ENCODE data around the gene ZDHHC14. TPM values are rescaled to one million over a fixed set of nuclear protein-coding genes. Genes with fewer than 3 reads are reported as not detected.
"Not testable (repeated sequence)": the region's sequence is repeated elsewhere in the genome, so short reads cannot be mapped to it uniquely, and the experiment has no call there.

Gene ZDHHC14
- total RNA-seq, 3 donors from 2014 or later = 9.1 to 10.5 (median 10.0) TPM

DNA sequence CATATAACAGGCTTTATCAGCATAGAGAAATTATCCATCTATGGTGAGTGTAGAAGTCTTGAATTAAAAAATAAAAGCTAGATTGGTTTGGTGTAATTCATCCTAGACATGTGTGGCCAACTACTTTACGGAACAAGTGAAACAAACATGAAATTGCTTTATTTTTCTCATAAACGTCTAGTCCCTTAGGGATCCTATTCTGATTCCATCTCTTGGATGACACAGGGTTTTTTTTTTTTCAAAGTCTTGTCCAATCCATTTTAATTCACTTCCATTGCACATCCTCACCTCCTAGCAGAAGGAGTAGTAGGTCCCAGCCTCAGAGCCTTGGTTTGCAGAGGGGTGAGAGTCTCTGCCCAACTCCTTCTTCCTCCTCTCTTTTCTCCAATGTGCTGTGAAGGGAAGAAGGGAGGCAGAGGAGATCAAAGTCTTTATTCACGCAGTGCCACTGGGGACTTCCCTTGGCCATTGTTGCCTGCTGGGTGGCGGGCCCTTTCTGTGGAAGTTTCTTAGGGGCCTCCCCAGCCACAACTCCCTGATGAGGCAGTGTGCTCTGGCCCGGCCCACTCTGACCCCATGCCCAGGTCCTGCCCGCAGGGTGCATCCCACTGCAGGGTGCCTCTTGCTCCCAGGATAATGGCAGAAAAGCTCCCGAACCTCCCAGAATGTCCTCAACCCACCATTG, 337.7 kb downstream of the ZDHHC14 start:
- no peak overlapping the region for H3K4me3 ChIP-seq
- TF ChIP-seq, protein P1, sequence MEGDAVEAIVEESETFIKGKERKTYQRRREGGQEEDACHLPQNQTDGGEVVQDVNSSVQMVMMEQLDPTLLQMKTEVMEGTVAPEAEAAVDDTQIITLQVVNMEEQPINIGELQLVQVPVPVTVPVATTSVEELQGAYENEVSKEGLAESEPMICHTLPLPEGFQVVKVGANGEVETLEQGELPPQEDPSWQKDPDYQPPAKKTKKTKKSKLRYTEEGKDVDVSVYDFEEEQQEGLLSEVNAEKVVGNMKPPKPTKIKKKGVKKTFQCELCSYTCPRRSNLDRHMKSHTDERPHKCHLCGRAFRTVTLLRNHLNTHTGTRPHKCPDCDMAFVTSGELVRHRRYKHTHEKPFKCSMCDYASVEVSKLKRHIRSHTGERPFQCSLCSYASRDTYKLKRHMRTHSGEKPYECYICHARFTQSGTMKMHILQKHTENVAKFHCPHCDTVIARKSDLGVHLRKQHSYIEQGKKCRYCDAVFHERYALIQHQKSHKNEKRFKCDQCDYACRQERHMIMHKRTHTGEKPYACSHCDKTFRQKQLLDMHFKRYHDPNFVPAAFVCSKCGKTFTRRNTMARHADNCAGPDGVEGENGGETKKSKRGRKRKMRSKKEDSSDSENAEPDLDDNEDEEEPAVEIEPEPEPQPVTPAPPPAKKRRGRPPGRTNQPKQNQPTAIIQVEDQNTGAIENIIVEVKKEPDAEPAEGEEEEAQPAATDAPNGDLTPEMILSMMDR (IDR thresholded peaks at IDR 0.05) = no peak
- intact Hi-C loops (cut with DNase I, micrococcal nuclease) = no loop called here
- peaks cover 5% of the 10 kb centered on the region for H3K4me1 ChIP-seq (ENCODE audit: low read depth)
- H3K9me3 ChIP-seq = no peaks in the 10 kb centered on the region
- no peaks in the 10 kb centered on the region for H3K36me3 ChIP-seq (ENCODE audit: low read depth)
- ATAC-seq = no peak
- DNase-seq = no peak

DNA sequence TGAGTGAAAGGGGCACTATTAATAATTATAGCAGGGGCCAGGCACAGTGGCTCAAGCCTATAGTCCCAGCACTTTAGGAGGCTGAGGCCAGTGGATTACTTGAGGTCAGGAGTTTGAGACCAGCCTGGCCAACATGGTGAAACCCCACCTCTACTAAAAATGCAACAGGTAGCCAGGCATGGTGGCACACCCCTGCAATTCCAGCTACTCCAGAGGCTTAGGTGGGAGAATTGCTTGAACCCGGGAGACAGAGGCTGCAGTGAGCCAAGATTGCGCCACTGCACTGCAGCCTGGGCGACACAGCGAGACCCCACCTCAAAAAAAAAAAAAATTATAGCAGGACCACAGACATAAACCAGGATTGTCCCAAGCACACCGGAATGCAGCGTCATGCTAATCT, 340.0 kb downstream of the ZDHHC14 start:
- ATAC-seq; H3K4me1 ChIP-seq (ENCODE audit: low read depth); intact Hi-C loops (cut with DNase I, micrococcal nuclease); H3K9me3 ChIP-seq; H3K4me3 ChIP-seq; H3K36me3 ChIP-seq (ENCODE audit: low read depth); DNase-seq: not testable (repeated sequence)

DNA sequence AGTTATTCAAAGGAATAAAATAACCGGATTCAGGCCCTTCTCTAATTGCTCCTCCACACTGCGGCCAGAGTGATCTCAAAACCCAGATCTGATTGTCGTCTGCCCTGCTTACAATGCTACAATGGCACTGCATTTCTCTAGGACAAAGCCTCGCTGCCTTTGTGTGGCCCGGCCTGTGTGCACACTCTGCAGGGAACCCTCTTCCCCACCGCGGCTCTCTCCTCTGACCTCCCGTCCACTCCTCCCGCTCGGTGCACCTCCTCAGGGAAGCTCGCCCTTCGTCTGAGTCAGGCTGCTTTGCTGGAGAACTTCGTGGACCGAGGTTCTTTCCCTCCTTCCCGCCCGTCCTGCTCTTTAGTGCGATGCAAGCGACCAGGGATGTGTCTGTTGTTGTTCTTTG, 340.4 kb downstream of the ZDHHC14 start:
- intact Hi-C loops (cut with DNase I, micrococcal nuclease) = no loop called here
- Histone ChIP-seq H3K9me3 (peaks cover 7% of the 10 kb centered on the region), H3K36me3 (ENCODE audit: low read depth) (no peaks in the 10 kb centered on the region), H3K4me1 (ENCODE audit: low read depth) (peaks cover 5% of the 10 kb centered on the region), H3K4me3 (no peak overlapping the region)
- DNase-seq (no peak), ATAC-seq (no peak)
- TF ChIP-seq, protein P1 (IDR thresholded peaks at IDR 0.05) = no peak

DNA sequence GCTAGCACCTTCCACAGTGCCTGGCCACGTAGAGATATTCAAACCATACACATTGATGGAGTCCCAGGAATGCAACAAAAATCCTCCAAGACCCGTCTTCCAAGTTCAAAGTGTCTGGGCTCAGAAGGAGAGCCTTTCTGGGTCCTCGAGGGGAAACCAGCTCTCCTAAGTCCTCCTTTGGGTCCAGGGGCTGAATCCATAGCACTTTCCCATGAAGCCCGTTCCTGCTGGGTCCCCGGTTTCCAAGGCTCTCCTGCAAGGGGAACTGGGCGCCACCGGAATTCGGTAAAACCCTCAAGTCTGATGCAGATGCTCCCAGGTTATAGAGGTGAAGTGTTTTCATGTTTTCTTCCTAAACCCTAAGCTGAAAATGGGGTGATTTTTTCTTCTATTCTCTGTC, 340.8 kb downstream of the ZDHHC14 start:
- Histone ChIP-seq H3K36me3 (ENCODE audit: low read depth) (no peaks in the 10 kb centered on the region), H3K4me3 (no peak overlapping the region), H3K9me3 (peaks cover 7% of the 10 kb centered on the region), H3K4me1 (ENCODE audit: low read depth) (peaks cover 5% of the 10 kb centered on the region)
- ATAC-seq (no peak), DNase-seq (no peak)
- TF ChIP-seq, protein P1 (IDR thresholded peaks at IDR 0.05) = no peak
- intact Hi-C loops (cut with DNase I, micrococcal nuclease) = no loop called here

DNA sequence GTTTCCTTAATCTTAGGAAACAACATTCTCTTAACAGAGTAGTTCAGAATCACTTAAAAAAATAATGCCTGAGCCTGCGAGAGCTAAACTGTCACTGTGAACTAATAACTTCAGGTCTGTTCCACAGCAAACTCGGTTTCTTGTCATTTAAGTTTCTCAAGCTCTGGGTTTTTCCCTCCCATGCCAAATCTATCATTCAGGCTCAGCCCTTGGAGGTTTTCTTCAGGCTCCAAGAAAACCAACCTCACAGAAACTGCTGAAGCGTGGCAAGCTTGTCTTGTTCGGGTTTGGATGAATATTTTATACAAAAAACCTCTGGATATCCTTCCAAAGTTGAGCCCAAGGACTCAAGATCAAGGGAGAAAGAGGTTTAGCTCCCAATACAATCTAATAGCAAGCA, 342.4 kb downstream of the ZDHHC14 start:
- H3K36me3 ChIP-seq (ENCODE audit: low read depth) = no peaks in the 10 kb centered on the region
- no peak overlapping the region for H3K4me3 ChIP-seq
- DNase-seq (no peak), ATAC-seq (no peak)
- H3K4me1 ChIP-seq (ENCODE audit: low read depth) = no peaks in the 10 kb centered on the region
- TF ChIP-seq, protein P1 (IDR thresholded peaks at IDR 0.05) = no peak
- peaks cover 7% of the 10 kb centered on the region for H3K9me3 ChIP-seq
- intact Hi-C loops (cut with DNase I, micrococcal nuclease) = no loop called here

DNA sequence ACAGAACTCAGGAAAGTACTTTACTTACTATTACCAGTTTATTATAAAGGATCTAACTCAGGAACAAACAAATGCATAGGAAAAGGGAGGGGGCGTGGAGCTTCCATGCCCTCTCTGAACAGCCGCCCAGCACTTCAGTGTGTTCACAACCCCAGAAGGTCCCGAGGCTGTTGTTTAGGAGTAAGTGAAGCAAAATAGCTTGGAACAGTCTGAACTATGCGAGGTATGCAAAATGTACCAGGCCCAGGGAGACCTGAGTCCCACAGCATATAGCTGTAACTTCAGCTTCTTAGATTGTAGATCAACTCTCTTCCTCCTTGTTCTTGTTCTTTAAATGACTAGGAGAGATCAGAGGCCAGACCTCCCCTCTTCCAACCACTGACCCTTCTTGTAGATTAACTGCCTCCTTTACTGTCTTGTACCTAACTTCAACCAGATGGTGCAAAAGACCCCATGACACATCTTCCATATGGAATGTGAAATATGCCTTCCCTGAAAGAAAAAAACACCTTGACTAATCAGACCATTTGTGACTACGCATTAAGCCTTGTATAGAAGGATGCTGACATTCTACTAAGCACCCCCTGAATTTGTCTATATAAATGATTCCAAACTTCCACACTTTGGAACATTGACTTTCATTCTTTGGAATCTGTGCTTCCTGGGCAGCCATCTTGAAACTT, 343.3 kb downstream of the ZDHHC14 start:
- intact Hi-C loops (cut with DNase I, micrococcal nuclease) = no loop called here
- TF ChIP-seq, protein P1 (IDR thresholded peaks at IDR 0.05) = no peak
- ATAC-seq = no peak

More for the DNA sequence above, 343.3 kb downstream of the ZDHHC14 start:
- peaks cover 7% of the 10 kb centered on the region for H3K9me3 ChIP-seq
- H3K36me3 ChIP-seq (ENCODE audit: low read depth) = no peaks in the 10 kb centered on the region
- DNase-seq = no peak
- no peaks in the 10 kb centered on the region for H3K4me1 ChIP-seq (ENCODE audit: low read depth)
- no peak overlapping the region for H3K4me3 ChIP-seq
